Fibroblast of gingiva (primary cell): Measurements from ENCODE around the gene STMN3.

ENCODE experiments used
- DNase-seq: peaks from one replicate; pipeline ENCODE4 v3.0.0-alpha.2; 2011; ENCODE audit warnings: low read depth

The STMN3 gene

DNA sequence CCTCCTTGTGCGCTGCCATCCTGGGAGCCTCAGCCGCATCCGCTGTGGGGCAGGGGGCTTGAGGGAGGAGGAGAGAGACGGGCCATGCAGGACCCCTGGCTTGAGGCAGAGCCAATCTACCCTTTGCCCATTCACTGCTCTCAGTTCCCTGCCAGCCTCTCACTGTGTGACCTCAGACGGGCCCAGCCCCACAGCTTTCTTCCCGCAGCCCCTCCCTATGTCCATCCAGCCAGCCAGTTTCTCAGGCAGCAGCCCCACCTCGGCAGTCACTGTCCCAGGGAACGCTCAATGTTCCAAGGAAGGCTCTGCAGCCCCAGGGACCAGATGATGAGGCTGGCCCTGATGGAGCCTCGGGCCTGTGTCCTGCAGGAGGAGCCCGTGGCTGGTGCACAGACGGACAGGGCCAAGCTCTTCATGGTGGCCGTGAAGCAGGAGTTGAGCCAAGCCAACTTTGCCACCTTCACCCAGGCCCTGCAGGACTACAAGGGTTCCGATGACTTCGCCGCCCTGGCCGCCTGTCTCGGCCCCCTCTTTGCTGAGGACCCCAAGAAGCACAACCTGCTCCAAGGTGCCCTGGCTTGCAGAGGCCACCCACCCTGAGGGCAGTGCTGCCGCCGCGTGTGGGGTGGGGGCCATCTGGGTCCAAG is 39.3 kb upstream of the STMN3 start:
- peak; percentile 43 for DNase-seq

DNA sequence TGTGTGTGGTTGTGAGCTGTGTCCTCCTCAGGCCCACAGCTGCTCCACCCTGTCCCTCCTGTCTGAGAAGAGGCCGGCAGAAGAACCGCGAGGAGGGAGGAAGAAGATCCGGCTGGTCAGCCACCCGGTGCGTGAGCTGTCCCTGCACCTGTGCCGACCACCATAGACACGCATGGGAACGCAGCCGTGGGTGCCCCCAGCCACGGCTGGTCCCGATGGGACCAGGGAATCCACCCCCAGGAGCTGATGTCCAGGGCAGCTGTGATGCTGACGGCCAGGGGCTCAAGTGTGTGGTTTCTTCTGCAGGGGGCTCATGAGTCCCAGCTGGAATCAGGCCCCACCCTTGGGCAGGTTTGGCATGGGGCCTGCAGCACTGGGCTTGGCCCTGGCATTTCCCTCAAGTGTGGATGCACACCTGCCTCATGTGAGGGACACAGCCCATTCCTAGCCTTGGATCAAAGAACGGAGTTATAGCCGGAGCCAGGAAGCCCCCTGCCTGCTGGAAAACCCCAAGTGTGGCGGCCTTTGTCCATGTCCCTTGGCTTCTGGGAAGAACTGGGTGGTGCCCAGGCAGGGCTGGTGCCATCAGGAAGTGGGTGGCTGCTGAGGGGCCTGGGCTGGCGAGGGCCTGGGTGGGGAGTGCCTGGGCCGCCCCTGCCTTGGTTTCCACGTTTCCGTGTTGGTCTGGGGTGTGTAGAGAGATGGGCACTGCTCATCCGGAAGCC is 38.6 kb upstream of the STMN3 start:
- DNase-seq, result no peak

DNA sequence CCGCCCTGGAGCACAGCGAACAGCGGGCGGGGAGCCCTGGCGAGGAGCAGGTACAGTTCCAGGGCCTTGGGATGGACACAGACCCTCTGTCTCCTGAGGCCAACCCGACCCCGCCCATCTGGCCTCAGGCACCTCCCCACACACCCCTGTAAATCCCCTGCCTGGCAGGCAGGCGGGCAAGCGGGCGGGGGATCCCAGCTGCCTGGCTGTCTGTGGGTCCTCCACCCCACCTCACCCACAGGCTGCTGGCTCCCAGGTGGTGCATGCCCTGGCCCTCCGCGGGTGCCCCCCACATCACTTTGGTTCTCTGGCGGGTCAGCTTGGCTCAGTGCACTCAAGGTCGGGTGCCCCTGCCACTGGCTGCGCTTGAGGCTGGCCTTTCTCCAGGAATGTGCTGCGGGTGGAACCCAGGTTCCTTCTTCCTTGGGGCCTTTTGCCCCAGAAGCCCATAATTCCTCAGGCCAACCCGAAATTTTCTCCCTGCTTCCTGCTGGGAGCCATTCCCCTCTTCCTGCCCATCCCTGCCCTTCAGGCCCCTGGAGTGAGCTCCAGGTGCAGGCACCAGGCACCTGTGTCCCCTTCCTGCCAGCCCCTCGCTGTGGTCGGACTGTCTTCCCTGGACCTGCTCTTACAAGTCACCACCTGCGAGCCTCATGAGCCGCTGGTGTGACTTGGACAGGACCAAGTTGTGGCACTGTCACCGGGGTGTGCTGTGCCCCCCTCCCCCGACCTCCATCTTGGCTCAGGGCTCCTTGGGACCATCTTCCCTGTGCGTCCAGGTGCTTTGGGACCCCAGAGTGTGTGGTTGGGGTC is 37.9 kb upstream of the STMN3 start:
- DNase-seq, result no peak

DNA sequence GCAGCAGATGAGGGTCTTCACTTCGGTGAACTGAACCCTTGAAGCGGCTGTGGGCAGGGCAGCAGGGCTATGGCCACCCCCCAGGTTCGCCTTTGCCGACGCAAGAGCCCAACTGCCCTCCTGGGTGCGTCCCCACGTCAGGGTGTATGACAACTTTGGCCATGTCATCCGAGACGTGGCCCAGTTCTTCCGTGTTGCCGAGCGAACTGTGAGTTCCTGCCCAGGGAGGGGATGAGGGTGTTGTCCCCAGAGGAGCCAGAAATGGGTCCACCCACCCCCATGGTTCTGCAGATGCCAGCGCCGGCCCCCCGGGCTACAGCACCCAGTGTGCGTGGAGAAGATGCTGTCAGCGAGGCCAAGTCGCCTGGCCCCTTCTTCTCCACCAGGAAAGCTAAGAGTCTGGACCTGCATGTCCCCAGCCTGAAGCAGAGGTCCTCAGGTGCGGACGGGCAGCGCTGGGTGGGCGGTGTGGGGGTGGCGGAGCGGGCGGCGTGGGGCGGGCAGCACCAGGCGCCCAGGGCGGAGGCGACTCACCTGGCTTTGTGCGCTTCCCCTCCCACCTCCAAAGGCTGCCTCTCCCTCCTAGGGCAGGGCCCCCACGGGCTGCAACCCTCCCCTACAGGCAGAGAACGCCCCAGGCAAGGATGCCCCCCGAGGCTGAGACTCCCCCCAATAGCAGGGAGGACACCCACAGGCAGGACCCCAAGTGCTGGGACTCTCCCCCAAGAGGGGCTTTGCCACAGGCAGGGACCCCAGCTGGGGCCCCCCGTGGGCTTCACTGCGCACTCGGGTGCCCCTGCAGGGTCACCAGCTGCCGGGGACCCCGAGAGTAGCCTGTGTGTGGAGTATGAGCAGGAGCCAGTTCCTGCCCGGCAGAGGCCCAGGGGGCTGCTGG is 37.0 kb upstream of the STMN3 start:
- no peak for DNase-seq

DNA sequence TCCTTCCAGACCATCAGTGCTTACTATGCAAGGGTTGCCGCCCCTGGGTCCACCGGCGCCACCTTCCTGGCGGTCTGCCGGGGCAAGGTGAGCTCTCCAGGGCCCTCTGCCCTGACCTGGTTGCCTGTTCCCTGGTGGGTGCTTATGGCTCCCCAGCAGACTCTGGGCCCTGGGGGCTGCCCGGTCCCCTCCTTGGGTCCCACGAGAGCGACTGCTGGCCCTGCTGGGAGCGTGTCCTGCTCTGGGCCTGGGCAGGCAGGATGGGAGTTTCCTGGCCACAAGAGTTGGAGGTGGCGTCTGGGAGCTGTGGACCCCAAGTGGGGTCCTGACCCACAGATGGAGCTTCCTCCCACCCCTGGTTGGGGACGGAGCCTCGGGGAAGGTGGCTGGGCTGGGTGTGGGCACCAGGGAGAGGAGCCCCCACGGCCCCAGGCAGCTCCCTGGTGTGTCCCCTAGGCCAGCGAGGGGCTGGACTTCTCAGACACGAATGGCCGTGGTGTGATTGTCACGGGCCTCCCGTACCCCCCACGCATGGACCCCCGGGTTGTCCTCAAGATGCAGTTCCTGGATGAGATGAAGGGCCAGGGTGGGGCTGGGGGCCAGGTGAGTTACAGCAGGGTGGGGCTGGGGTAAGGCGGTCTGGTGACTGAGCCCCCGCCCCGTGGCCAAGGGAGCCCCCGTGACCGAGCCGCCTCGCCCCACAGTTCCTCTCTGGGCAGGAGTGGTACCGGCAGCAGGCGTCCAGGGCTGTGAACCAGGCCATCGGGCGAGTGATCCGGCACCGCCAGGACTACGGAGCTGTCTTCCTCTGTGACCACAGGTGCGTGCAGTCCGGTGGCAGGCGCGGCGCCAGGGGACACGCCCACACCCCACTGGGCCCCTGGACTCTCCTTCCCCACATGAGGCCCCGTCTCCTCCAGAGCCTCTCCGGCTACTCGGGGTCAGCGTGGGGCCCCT is 36.1 kb upstream of the STMN3 start:
- DNase-seq, result no peak

DNA sequence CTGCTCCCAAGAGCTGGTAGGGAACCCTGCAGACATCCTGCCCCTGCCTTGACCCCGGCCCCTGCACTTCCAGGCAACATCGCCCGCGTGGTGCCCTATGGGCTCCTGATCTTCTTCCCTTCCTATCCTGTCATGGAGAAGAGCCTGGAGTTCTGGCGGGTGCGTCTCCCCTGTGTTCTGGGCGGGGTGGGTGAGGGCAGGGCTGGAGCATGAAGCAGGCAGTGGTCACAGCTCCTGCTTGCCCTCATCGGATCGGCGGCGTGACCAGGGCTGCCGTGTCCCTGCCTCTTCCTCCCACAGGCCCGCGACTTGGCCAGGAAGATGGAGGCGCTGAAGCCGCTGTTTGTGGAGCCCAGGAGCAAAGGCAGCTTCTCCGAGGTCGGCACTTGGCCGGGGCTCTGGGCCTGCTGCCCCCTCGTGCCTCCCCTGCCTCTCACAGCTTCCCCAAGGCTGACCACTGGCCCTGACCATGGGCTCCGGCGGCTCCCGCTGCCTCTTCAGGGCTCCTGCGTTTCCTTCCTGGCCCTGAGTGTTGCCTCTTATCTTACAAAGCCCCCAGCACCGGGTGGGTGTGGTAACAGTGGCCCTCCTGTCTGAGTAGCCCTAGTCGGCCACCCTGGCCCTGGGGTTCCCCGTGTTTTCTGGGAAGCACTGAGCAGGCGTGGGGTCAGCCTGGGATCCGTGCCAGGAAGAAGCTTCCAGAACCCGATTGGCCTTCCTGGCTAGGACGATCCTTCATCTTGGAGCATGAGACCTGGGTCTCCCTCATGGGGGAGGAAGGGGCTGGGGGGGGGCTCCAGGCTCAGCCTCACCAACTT is 35.2 kb upstream of the STMN3 start:
- no peak for DNase-seq

DNA sequence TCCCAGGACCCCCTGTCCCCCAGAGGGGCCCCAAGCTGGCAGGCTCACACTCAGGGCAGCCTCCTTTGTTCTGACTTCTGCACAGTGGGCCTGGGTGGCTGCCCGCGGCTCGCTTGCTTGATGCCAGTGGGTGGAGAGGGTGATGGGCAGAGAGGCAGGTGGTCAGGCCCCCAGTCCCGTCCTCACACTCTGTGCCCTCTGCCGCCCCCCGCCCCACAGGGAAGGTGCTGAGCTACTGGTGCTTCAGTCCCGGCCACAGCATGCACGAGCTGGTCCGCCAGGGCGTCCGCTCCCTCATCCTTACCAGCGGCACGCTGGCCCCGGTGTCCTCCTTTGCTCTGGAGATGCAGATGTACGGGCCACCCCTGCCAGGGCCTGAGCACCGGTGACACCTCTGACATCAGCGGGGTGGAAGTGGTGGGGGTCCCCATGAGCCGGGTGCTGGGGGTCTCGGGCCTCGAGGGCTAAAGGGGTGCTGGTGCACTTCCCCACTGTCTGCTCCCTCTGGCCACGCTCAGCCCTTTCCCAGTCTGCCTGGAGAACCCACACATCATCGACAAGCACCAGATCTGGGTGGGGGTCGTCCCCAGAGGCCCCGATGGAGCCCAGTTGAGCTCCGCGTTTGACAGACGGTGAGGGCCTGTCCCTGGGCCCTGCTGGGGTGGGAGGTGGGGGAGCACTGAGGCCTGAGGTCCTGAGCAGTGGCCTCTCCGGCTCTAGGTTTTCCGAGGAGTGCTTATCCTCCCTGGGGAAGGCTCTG is 34.4 kb upstream of the STMN3 start:
- DNase-seq, result no peak

DNA sequence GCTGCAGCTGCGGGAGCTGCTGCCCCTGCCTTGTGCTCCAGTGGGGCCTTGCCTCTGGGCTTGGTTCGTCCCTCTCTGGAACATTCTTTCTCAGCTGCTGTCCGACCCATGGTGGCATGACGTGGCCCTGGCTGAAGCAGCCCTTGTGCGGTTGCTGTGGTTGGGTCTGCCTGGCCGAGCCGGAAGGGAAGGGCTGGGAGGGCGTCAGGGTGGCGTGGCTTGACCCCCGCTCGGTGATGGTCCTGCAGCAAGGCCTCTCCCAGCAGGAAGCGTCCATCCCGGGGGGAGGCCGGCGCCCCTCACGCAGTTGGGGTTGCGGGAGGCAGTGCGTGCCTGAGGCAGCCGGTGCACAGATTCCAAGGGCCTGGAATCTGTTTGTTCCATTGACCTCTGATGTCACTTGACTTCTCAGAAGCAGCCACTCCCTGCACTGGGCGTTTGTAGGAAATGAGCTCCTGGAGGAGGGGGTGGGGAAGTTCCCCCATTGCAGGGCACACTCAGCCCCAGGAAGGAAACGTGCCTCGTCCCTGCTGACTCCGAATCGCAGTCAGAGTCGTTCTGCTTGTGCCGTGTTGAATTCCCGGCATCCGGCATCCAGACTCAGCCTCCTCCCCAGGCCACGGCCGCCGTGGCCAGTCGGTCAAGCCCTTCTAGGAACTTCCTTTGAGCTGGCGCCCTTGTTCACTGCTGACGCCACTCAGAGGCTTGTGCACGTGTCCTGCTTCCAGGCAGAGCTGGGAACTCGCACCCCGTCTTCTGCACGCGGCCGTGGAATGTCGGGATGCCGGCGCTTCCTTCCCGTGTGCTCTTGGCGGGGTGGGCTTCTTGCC is 33.5 kb upstream of the STMN3 start:
- peak; percentile 85 for DNase-seq

DNA sequence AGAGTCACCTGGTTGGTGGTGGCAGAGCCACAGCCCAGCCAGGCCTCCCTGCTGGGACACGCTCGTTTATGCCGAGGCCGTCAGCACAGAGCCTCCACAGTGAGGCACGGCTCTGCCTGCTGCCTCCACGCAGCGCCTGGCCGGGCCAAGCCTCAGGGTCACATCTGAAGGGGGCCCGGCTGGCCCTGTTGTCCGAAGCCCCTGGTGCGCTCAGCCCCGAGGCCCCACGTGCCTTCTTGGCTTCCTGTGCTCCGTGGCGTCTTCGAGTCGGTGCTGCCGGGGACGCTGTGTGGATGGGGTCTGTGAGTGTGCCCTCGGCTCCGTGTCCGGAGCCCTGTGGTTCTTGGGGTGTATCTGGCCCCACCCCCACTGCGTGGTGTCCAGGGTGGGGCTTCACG is 32.9 kb upstream of the STMN3 start:
- no peak for DNase-seq

DNA sequence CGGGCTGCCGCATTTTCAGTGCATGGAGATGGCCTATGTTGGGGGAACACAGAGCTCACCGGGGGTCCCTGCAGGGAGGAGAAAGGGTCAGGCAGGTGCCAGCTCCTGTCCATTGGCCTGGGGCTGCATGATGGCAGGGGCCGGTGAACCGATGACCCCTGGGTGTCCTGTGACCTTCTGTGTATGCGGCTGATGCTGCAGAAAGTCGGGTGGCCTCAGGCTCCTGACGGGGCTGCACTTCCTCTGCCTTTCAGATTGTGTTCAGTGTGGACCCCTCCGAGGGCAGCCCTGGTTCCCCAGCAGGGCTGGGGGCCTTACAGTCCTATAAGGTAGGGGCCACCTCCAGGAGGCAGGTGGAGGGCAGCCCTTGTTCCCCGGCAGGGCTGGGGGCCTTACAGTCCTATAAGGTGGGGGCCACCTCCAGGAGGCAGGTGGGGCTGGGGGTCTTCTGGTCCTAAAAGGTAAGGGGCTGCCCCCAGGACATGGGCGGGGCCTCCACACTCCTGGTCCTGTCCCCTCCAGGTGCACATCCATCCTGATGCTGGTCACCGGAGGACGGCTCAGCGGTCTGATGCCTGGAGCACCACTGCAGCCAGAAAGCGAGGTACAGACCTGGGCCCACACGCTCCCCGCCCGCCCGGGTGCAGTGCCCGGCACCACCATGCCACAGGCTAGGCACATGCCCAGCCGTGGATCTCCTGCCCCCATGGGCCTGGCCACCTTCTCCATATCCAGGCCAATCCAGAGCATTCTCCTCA is 32.2 kb upstream of the STMN3 start:
- DNase-seq, result no peak

DNA sequence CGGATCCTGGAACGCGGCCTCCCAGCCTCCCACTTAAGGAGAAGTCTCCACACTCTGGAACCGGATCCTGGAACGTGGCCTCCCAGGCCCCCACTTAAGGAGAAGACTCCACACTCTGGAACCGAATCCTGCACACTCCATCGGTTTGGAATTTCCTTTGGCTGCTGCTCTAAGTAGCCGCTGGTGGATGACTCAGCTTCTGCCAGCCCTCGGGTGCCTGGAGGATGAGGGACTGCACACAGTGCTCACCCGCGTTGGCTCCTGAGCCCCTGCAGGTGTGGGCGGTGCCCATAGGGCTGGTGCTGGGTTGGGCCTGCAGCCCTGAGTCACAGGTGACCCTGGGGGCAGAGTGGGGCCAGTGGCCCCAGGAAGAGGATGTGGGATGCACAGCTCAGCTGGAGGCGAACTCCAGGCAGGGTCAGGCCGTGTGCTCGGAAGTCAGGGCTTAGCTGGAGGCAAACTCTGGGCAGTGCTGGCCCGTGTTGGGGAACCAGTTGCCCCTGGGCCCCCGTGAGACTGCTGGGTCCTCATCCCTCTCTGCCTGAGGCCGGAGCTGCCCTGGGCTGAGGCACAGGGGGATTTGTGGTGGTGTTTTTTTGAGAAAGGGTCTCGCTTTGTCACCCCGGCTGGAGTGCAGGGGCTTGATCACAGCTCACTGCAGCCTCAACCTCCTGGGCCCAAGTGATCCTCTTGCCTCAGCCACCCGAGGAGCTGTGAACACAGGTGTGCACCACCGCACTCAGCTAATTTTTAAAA is 29.3 kb upstream of the STMN3 start:
- DNase-seq, result peak; percentile 95

DNA sequence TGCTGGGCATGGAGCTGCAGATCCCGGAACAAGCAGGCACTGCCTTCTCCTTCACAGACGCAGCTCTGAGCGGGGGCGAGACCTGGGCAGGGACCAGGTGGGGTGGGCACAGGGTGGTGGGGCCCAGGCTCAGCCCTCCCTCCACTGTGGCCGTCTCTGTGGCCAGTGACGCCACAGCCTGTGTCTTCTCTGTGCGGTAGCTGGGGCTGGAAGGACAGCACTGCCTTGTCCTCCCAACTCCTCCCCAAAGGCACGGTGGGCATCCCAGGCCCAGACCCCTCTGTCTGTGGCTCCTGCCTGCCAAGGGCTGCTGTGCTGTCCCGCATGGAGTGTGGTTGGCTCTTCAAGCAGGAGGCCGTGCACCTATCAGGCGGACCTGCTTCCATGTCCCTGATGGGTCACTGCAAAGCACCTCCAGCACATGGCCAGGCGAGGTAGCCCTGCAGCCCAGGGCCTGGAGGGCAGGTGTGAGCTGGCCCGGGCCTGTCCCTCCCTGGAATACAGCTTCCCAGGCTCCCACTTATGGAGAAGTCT is 28.5 kb upstream of the STMN3 start:
- no peak for DNase-seq

DNA sequence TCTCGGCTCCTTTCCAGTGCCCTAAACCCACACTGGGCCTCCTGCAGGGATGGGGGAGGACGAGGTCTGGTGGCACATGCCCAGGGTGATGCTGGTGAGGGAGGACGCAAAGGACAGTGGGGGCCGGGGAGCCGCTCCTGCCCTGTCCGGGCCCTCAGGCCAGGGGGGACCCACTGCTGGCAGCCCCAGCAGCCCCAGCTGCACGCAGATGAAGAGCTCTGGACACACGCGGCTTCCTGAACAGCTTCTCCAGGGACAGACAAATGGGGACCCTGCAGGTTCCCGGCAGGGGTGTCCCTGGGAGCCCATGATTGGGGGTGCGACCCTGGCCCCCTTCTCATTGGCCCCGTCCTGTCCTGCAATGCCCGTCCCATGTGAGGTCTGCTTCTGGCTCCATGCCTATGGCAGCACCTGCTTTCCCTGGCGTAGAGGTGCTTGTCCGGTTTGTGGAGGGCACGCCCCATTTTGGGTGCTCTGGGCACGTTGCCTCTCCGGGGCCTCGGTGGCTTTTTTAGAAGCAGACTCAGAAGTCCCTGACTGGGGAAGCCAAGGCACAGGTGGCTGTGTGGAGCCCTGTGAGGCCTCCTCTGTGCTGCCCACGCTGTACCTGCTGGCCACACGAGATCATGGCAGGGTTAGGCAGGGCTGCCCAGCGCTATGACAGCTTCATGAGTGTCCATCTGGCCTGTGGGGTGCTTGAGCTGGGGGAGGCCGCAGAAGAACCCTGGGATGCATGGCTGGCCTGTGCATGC is 27.8 kb upstream of the STMN3 start:
- DNase-seq, result no peak

DNA sequence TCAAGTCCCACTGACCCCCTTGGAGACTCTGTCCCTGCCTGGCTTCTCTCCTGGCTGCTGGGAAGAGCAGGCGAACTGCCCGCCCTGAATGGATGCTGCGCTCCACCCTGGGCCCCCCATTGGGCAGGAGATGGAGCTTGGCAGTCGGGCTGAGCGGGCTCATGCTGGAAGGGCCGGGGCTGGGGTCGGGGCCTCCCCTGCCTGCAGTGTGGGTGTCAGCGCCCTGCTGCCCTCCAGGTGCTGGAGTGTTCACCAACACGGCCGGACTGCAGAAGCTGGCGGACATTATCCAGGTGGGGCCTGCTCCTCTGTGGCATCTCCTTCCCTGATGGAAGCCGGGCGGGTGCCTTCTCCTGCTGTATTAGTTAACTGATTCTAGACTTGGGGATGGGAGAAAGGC is 27.2 kb upstream of the STMN3 start:
- no peak for DNase-seq

DNA sequence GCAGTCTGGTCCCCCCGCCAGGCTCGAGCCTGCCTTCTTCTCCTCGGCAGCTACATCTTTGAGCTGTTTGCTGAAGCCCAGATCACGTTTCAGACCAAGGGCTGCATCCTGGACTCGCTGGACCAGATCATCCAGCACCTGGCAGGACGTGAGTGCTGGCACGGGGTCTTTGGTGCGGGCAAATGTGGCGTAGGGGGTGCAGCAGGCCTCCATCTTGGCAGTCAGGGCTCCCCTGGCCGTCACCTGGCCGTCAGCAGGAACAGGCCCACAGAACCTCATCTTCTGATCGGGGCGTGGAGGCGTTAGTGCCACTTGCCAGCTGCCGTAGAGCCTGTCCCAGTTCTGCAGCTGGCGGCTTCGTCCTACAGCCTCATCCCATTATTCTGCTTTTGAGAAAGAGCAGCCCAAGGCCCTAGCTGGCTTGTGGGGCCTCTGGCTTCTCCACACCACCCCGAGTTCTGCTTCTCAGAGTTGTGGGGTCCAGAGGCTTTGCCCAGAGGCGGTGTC is 26.6 kb upstream of the STMN3 start:
- no peak for DNase-seq
